Right atrium auricular region (tissue), 2 donors: ENCODE measurements around the gene SMARCA1. TPM values are rescaled to one million over a fixed set of nuclear protein-coding genes. Genes with fewer than 3 reads are reported as not detected.

Source experiments
- DNase-seq: peaks from one replicate; pipeline ENCODE4 v3.0.0-alpha.2; 2019; ENCODE audit warnings: low spot score
- H3K27ac ChIP-seq, 2 donors: fragments of 200-600 bp; sonication (generic); 1 replicate in 1 of 2; 2 replicates in 1 of 2; pipeline ENCODE4 v1.5.1; 2016 to 2019
- H3K27me3 ChIP-seq, 2 donors: fragments of 200-600 bp; sonication (generic); one replicate each; pipeline versions ENCODE4 v1.5.1 to v1.6.0; 2017 to 2019
- H3K36me3 ChIP-seq: fragments of 200-600 bp; sonication (generic); one replicate; pipeline ENCODE4 v1.5.1; 2016
- H3K4me1 ChIP-seq, 2 donors: fragments of 200-600 bp; sonication (generic); one replicate each; pipeline versions ENCODE4 v1.5.1 to v1.6.0; 2017 to 2019
- H3K4me3 ChIP-seq, 2 donors: fragments of 200-600 bp; sonication (generic); 1 replicate in 1 of 2; 2 replicates in 1 of 2; pipeline ENCODE4 v1.5.1; 2017 to 2019; ENCODE audit warnings: mild to moderate bottlenecking in 1 of 2, moderate library complexity in 1 of 2
- H3K9me3 ChIP-seq, 2 donors: fragments of 200-600 bp; sonication (generic); one replicate each; pipeline ENCODE4 v1.5.1; 2019
- CTCF ChIP-seq, 2 donors: fragments of 200-600 bp; sonication (generic); IDR thresholded peaks; one replicate each; pipeline ENCODE4 v1.5.1; 2019; ENCODE audit warnings: antibody characterized with exemption in 2 of 2
- total RNA-seq, 2 donors: library from RNA; depleted of rRNA; stranded (reverse); fragments of >200 nt; gene quantifications; one replicate each; pipeline ENCODE4 v1.1.0, GENCODE V29; 2016

Gene SMARCA1
- total RNA-seq, 2 donors from 2014 or later = 24.1 to 35.2 TPM

DNA sequence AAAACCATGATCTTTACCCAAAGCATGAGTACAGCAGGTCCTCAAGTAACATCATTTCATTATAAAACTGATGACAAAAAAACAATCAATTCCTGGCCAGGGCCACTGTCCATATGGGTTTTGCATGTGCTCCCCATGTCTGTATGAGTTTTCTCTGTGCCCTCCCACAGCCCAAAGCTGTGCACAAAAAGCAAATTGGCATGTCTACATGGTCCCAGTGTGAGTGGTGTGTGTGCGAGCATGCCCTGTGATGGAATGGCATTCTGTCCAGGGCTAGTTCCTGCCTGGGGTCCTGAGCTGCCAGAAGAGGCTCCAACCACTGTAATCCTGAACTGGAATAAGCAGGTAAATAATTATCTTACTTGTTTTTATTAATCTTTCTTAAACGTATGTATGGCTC is 28.4 kb downstream of the SMARCA1 start:
- Histone ChIP-seq H3K9me3 (no peaks in the 10 kb centered on the region), H3K27ac (no peak overlapping the region), H3K4me1 (no peaks in the 10 kb centered on the region), H3K4me3 (no peak overlapping the region), H3K27me3 (no peaks in the 10 kb centered on the region), H3K36me3 (peaks cover 20% of the 10 kb centered on the region)
- TF ChIP-seq CTCF (IDR thresholded peaks at IDR 0.05) = no peak
- no peak for DNase-seq

DNA sequence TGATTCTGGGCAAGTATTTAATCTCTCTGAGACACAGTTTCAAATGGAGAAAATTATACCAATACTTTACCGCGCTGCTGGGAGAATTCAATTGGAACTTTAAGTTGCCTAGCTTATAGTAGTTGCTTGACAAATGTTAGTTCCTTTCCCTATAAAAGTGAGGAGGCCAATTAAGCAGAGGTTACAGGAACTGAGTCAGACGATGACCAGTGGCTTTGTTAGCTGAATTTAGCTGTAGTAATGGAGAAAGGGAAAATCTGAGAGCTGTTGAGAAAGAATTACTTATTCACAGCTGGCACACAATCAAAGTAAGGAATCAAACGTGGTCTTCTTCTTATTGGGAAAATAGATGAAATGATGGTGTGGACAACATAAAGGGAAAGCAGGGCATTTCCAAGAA is 29.6 kb downstream of the SMARCA1 start:
- no peak for DNase-seq
- Histone ChIP-seq H3K27ac (no peak overlapping the region), H3K9me3 (no peaks in the 10 kb centered on the region), H3K4me3 (no peak overlapping the region), H3K36me3 (peaks cover 15% of the 10 kb centered on the region), H3K27me3 (no peaks in the 10 kb centered on the region), H3K4me1 (no peaks in the 10 kb centered on the region)
- TF ChIP-seq CTCF (IDR thresholded peaks at IDR 0.05) = no peak

DNA sequence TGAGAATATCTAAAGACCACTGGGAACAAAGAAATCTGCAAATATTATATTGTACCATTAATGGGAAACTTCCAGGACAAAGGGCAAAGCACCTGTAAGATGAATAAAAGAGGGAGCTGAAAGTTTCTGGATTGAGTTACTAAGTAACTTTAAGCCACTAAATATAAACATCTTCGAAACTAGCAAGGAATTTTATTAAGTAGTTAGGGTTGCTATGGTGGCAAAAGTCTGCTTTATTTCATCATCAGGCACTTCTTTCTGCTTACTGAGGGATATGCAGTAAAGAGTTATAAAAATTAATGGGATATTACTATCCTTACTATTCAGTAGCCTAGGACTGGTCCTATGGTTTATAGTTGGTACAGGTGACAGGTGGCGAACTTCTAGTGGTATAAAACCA is 33.0 kb downstream of the SMARCA1 start:
- no peak for TF ChIP-seq CTCF (IDR thresholded peaks at IDR 0.05)
- no peak for DNase-seq
- H3K4me1 ChIP-seq = no peaks in the 10 kb centered on the region
- no peak overlapping the region for H3K27ac ChIP-seq
- no peaks in the 10 kb centered on the region for H3K27me3 ChIP-seq
- no peak overlapping the region for H3K4me3 ChIP-seq
- H3K9me3 ChIP-seq = no peaks in the 10 kb centered on the region
- H3K36me3 ChIP-seq = peaks cover 8% of the 10 kb centered on the region

- TF ChIP-seq CTCF (IDR thresholded peaks at IDR 0.05) = no peak
- H3K4me3 ChIP-seq = no peak overlapping the region
- H3K9me3 ChIP-seq = no peaks in the 10 kb centered on the region
- DNase-seq = no peak
- peaks cover 5% of the 10 kb centered on the region for H3K36me3 ChIP-seq
- no peaks in the 10 kb centered on the region for H3K4me1 ChIP-seq
- H3K27ac ChIP-seq = no peak overlapping the region
- H3K27me3 ChIP-seq = no peaks in the 10 kb centered on the region
Observed at GRCh38 chrX:129488359-129488758, 34.9 kb downstream of the SMARCA1 start.

DNA sequence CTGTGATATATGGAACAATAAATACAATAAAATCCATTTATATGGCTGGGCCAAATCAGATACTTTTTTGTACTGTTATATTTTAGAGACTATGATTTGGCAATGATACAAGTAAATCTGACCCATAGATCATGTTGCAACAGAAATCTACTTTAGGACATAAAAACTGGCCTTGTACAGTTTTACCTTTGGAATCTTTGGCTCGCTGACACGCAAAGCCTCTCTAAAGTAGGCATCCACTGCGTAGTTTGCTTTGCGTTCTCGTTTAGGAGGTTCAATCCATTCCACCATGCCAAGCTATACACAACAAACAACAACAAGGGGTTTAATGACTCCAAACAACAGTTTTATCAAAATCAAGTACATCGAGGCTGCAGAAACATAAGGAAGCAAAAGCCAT is 42.4 kb downstream of the SMARCA1 start:
- H3K36me3 ChIP-seq = no peaks in the 10 kb centered on the region
- no peak for DNase-seq

More for the DNA sequence above, 42.4 kb downstream of the SMARCA1 start:
- Histone ChIP-seq H3K4me3 (no peak overlapping the region), H3K27me3 (no peaks in the 10 kb centered on the region), H3K27ac (no peak overlapping the region), H3K9me3 (no peaks in the 10 kb centered on the region), H3K4me1 (no peaks in the 10 kb centered on the region)
- no peak for TF ChIP-seq CTCF (IDR thresholded peaks at IDR 0.05)
